ENCODE results near the gene CPE. TPM values are rescaled to one million over a fixed set of nuclear protein-coding genes. Genes with fewer than 3 reads are reported as not detected.

The CPE gene
- total and polyA plus RNA-seq, 2 of the 4 experiments (the other 2 are of a cell fraction), result 3.6 to 13.5 TPM

- no peak overlapping the region for H3K18ac ChIP-seq (ENCODE audit: low read depth, low read length)
- H3K56ac ChIP-seq (ENCODE audit: extremely low read depth, insufficient read depth, low read length), result no peak overlapping the region
- H3K4me2 ChIP-seq (ENCODE audit: low read depth, low read length), result no peak overlapping the region
- no peak overlapping the region; the same call in 1 of the 2 replicates for H2AK5ac ChIP-seq (ENCODE audit: low read depth, low read length)
- no peak overlapping the region for H3K23ac ChIP-seq (ENCODE audit: low read depth, low read length)
- H4K91ac ChIP-seq (ENCODE audit: insufficient read depth, low read depth, low read length), result no peak overlapping the region; the same call in 1 of the 2 replicates
- no peaks in the 10 kb centered on the region for H3K36me3 ChIP-seq (ENCODE audit: control insufficient read depth, insufficient read depth, low read length)
- H3K27ac ChIP-seq (ENCODE audit: insufficient read depth, low read length), result no peak overlapping the region; the same call in 1 of the 2 replicates
- H2BK120ac ChIP-seq (ENCODE audit: low read depth, low read length), result peak overlapping the region; percentile 56
- no peaks in the 10 kb centered on the region for H4K20me1 ChIP-seq (ENCODE audit: insufficient read depth, low read length)
- H2BK20ac ChIP-seq (ENCODE audit: low read depth, low read length), result peak overlapping the region; percentile 75; the same call in 1 of the 2 replicates
- ChIA-PET POLR2A (ENCODE audit: unreplicated experiment) (no interaction called here), CTCF (interaction anchor here (0.6 to 1.3 kb wide), 3 partner anchors 145 to 331 kb away, joined by 3 to 5 read pairs (median 4); no protein-coding TSS in a partner anchor)
- H3K9me1 ChIP-seq (ENCODE audit: insufficient read depth, low read length), result no peaks in the 10 kb centered on the region
- no peaks in the 10 kb centered on the region for H3K9me3 ChIP-seq (ENCODE audit: control insufficient read depth, insufficient read depth, low read length)
- intact Hi-C loops (cut with micrococcal nuclease), result loop anchor here (5.0 kb wide), 1 partner anchor 350 kb away; the partner anchor contains the start of gene TMEM192
- H3K14ac ChIP-seq (replicated peaks; ENCODE audit: low read depth, low read length), result no peak overlapping the region
- no peak overlapping the region for H4K5ac ChIP-seq (ENCODE audit: low read depth, low read length)
- H3K4me1 ChIP-seq (ENCODE audit: control insufficient read depth, insufficient read depth, low read length), result no peaks in the 10 kb centered on the region; the same call in 1 of the 2 replicates
- TF ChIP-seq MAZ (IDR thresholded peaks at IDR 0.05; ENCODE audit: borderline replicate concordance, low read depth, low read length) (no peak), RFX5 (IDR thresholded peaks at IDR 0.05; ENCODE audit: low read depth, low read length) (no peak), MAFK (IDR thresholded peaks at IDR 0.05; ENCODE audit: low read depth, low read length) (no peak), RAD21 (IDR thresholded peaks at IDR 0.05; ENCODE audit: low read length) (no peak), POLR2A (IDR thresholded peaks at IDR 0.05; ENCODE audit: low read depth, low read length) (no peak), ELK1 (IDR thresholded peaks at IDR 0.05; ENCODE audit: borderline replicate concordance, low read depth, low read length) (no peak), CEBPB (IDR thresholded peaks at IDR 0.05; ENCODE audit: low read depth, low read length) (no peak), CHD1 (IDR thresholded peaks at IDR 0.05; ENCODE audit: low read depth, low read length) (no peak), MXI1 (IDR thresholded peaks at IDR 0.05; ENCODE audit: borderline replicate concordance, low read depth, low read length) (no peak), NFE2L2 (IDR thresholded peaks at IDR 0.05; ENCODE audit: low read depth, low read length) (no peak), CTCF (conservative IDR thresholded peaks at IDR 0.05; ENCODE audit: low read depth, low read length) (no peak), FOS (IDR thresholded peaks at IDR 0.05; ENCODE audit: low read depth, low read length) (no peak), USF2 (IDR thresholded peaks at IDR 0.05; ENCODE audit: low read depth, low read length) (no peak), SMC3 (IDR thresholded peaks at IDR 0.05; ENCODE audit: low read depth, low read length) (no peak), BHLHE40 (IDR thresholded peaks at IDR 0.05; ENCODE audit: low read depth, low read length) (no peak), RCOR1 (IDR thresholded peaks at IDR 0.05; ENCODE audit: insufficient replicate concordance, low read length) (no peak)
- H2AK9ac ChIP-seq (replicated peaks; ENCODE audit: low read depth, low read length, poor library complexity), result no peak overlapping the region
- dilution Hi-C loops (cut with HindIII; ENCODE audit: low sequenced_read_pairs, unreplicated experiment), result loop anchor here (25.0 kb wide), 1 partner anchor 325 kb away; no protein-coding TSS in a partner anchor
- no TSS peak for BruUV-seq (replicated peaks)
- H3K4me3 ChIP-seq (ENCODE audit: insufficient read depth, low read depth, low read length), result no peak overlapping the region
- no peak overlapping the region for H3K4ac ChIP-seq (ENCODE audit: low read depth, low read length)
- no peak for DNase-seq
- no peak overlapping the region for H2AFZ ChIP-seq (replicated peaks; ENCODE audit: low read length, poor library complexity)
- no peak for ATAC-seq (ENCODE audit: low read depth)
- H3K79me1 ChIP-seq (ENCODE audit: low read depth in 1 of 2, low read length in 2 of 2), result no peaks in the 10 kb centered on the region
- H2BK15ac ChIP-seq (ENCODE audit: low read depth, low read length), result no peak overlapping the region; the same call in 2 of the 3 replicates
- H3K27me3 ChIP-seq (ENCODE audit: control insufficient read depth, insufficient read depth, low read length), result no peaks in the 10 kb centered on the region
- WGBS, 2 experiments (ENCODE audit: extremely low coverage in 2 of 2, insufficient read length in 1 of 2), result no CpG with 5 or more reads among the region's 3 CpGs
- in situ Hi-C loops (cut with MboI; ENCODE audit: low sequenced_read_pairs), result loop anchor here (5.0 kb wide), 2 partner anchors 105 to 330 kb away; no protein-coding TSS in a partner anchor
- no peak overlapping the region for H2BK5ac ChIP-seq (ENCODE audit: low read depth, low read length, poor library complexity, severe bottlenecking)
- H3K9ac ChIP-seq (ENCODE audit: low read depth, low read length), result no peak overlapping the region
- H4K8ac ChIP-seq (ENCODE audit: low read depth in 2 of 2, low read length in 2 of 2), result no peak overlapping the region
These were observed 83.2 kb downstream of the CPE start for GRCh38 chr4:165462009-165462408.
